Measurements from ENCODE around the gene PBRM1. TPM values are rescaled to one million over a fixed set of nuclear protein-coding genes. Genes with fewer than 3 reads are reported as not detected.

Gene PBRM1
- total RNA-seq, 2 experiments from 2014 or later = 47.6 to 48.1 TPM

- intact Hi-C loops (cut with DNase I, micrococcal nuclease) = no loop called here
- ChIA-PET POLR2A (interaction anchor here (1.2 kb wide), 1 partner anchor 10 kb away, joined by 4 read pairs; the partner anchor contains the start of gene UQCC5), CTCF (interaction anchor here (0.6 kb wide), 1 partner anchor 113 kb away, joined by 3 read pairs; no protein-coding TSS in a partner anchor)
- H3K9me3 Mint-ChIP-seq = no peaks in the 10 kb centered on the region
- no peak overlapping the region for H3K4me3 Mint-ChIP-seq
- Histone ChIP-seq H3K4me3 (ENCODE audit: low read length) (no peak overlapping the region), H3K27me3 (ENCODE audit: control insufficient read depth in 1 of 2, insufficient read depth in 2 of 2, low read length in 2 of 2) (no peaks in the 10 kb centered on the region), H3K36me3 (ENCODE audit: insufficient read depth, low read length) (no peaks in the 10 kb centered on the region), H3K4me1 (ENCODE audit: insufficient read depth, low read length) (no peaks in the 10 kb centered on the region), H3K9me3 (ENCODE audit: control insufficient read depth in 1 of 2, insufficient read depth in 1 of 2, low read length in 2 of 2) (no peaks in the 10 kb centered on the region), H3K27ac (ENCODE audit: low read depth in 1 of 2, low read length in 2 of 2) (no peak overlapping the region)
- TF ChIP-seq, protein P1, sequence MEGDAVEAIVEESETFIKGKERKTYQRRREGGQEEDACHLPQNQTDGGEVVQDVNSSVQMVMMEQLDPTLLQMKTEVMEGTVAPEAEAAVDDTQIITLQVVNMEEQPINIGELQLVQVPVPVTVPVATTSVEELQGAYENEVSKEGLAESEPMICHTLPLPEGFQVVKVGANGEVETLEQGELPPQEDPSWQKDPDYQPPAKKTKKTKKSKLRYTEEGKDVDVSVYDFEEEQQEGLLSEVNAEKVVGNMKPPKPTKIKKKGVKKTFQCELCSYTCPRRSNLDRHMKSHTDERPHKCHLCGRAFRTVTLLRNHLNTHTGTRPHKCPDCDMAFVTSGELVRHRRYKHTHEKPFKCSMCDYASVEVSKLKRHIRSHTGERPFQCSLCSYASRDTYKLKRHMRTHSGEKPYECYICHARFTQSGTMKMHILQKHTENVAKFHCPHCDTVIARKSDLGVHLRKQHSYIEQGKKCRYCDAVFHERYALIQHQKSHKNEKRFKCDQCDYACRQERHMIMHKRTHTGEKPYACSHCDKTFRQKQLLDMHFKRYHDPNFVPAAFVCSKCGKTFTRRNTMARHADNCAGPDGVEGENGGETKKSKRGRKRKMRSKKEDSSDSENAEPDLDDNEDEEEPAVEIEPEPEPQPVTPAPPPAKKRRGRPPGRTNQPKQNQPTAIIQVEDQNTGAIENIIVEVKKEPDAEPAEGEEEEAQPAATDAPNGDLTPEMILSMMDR (IDR thresholded peaks at IDR 0.05) = no peak
- no peaks in the 10 kb centered on the region for H3K36me3 Mint-ChIP-seq (ENCODE audit: low read depth)
- DNase-seq (peak in 1 of 14 experiments; percentile 1), ATAC-seq (ENCODE audit: poor library complexity) (no peak)
- H3K27me3 Mint-ChIP-seq = no peaks in the 10 kb centered on the region
- no peaks in the 10 kb centered on the region for H3K4me1 Mint-ChIP-seq (ENCODE audit: low read depth)
- H3K27ac Mint-ChIP-seq = no peak overlapping the region
Observed at GRCh38 chr3:52525680-52526561, 159.8 kb downstream of the PBRM1 start.

- no peaks in the 10 kb centered on the region for H3K27me3 Mint-ChIP-seq
- ATAC-seq (ENCODE audit: poor library complexity) (no peak), DNase-seq (peak in 1 of 14 experiments; percentile 4)
- Histone ChIP-seq H3K4me1 (ENCODE audit: insufficient read depth, low read length) (no peaks in the 10 kb centered on the region), H3K9me3 (ENCODE audit: control insufficient read depth in 1 of 2, insufficient read depth in 1 of 2, low read length in 2 of 2) (no peaks in the 10 kb centered on the region), H3K27me3 (ENCODE audit: control insufficient read depth in 1 of 2, insufficient read depth in 2 of 2, low read length in 2 of 2) (no peaks in the 10 kb centered on the region), H3K36me3 (ENCODE audit: insufficient read depth, low read length) (no peaks in the 10 kb centered on the region), H3K4me3 (ENCODE audit: low read length) (no peak overlapping the region), H3K27ac (ENCODE audit: low read depth in 1 of 2, low read length in 2 of 2) (no peak overlapping the region)
- TF ChIP-seq, protein P1 (IDR thresholded peaks at IDR 0.05) = no peak
- H3K4me3 Mint-ChIP-seq = no peak overlapping the region
- H3K9me3 Mint-ChIP-seq = no peaks in the 10 kb centered on the region
- intact Hi-C loops (cut with DNase I, micrococcal nuclease) = no loop called here
- POLR2A ChIA-PET = no interaction called here
- H3K4me1 Mint-ChIP-seq (ENCODE audit: low read depth) = no peaks in the 10 kb centered on the region
- CTCF ChIA-PET = no interaction called here
- H3K36me3 Mint-ChIP-seq (ENCODE audit: low read depth) = no peaks in the 10 kb centered on the region
- H3K27ac Mint-ChIP-seq = no peak overlapping the region
Observed at GRCh38 chr3:52524752-52525679, 160.7 kb downstream of the PBRM1 start.

- no peaks in the 10 kb centered on the region for H3K9me3 ChIP-seq (ENCODE audit: control insufficient read depth in 1 of 2, insufficient read depth in 1 of 2, low read length in 2 of 2)
- H3K4me1 ChIP-seq (ENCODE audit: insufficient read depth, low read length) = no peaks in the 10 kb centered on the region
- ChIA-PET POLR2A (no interaction called here), CTCF (no interaction called here)
- Mint-ChIP-seq H3K36me3 (ENCODE audit: low read depth) (no peaks in the 10 kb centered on the region), H3K27me3 (no peaks in the 10 kb centered on the region), H3K9me3 (no peaks in the 10 kb centered on the region), H3K4me3 (no peak overlapping the region), H3K27ac (no peak overlapping the region), H3K4me1 (ENCODE audit: low read depth) (no peaks in the 10 kb centered on the region)
- no peaks in the 10 kb centered on the region for H3K27me3 ChIP-seq (ENCODE audit: control insufficient read depth in 1 of 2, insufficient read depth in 2 of 2, low read length in 2 of 2)
- no peak overlapping the region for H3K27ac ChIP-seq (ENCODE audit: low read depth in 1 of 2, low read length in 2 of 2)
- no peaks in the 10 kb centered on the region for H3K36me3 ChIP-seq (ENCODE audit: insufficient read depth, low read length)
- TF ChIP-seq, protein P1 (IDR thresholded peaks at IDR 0.05) = no peak
- DNase-seq (peak in 1 of 14 experiments; percentile 2), ATAC-seq (ENCODE audit: poor library complexity) (no peak)
- intact Hi-C loops (cut with DNase I, micrococcal nuclease) = no loop called here
- H3K4me3 ChIP-seq (ENCODE audit: low read length) = no peak overlapping the region
Observed at GRCh38 chr3:52524258-52524751, 161.4 kb downstream of the PBRM1 start.
